K562 (cell line): ENCODE results near the gene ZNF195. TPM values are rescaled to one million over a fixed set of nuclear protein-coding genes. Genes with fewer than 3 reads are reported as not detected.

Experiments
- MXD1 ChIP-seq: fragments of 250-450 bp; sonication (Bioruptor Pico); IDR thresholded peaks from 2 replicates; pipeline ENCODE4 v1.8.0; 2021; ENCODE audit warnings: borderline replicate concordance, mild to moderate bottlenecking, moderate library complexity; ENCODE audit not compliant: poor library complexity, severe bottlenecking
- RERE ChIP-seq: sonication (generic); formaldehyde crosslinking; IDR thresholded peaks from 2 replicates; pipeline ENCODE4 v1.8.0; 2023; ENCODE audit warnings: missing genetic modification reagents, mild to moderate bottlenecking, borderline replicate concordance
- SRSF3 ChIP-seq: fragments of 200-400 bp; formaldehyde crosslinking; IDR thresholded peaks from 2 replicates; pipeline ENCODE4 v1.6.1; 2016; ENCODE audit warnings: mild to moderate bottlenecking, low read length, moderate library complexity; ENCODE audit not compliant: insufficient read depth
- TSC22D4 ChIP-seq: fragments of 450-650 bp; IDR thresholded peaks from 2 replicates; pipeline ENCODE4 v1.6.1; 2016; ENCODE audit warnings: missing genetic modification characterization, missing biosample characterization, control low read depth
- ZNF217 ChIP-seq: sonication (generic); formaldehyde crosslinking; IDR thresholded peaks from 2 replicates; pipeline ENCODE4 v1.8.0; 2022; ENCODE audit warnings: mild to moderate bottlenecking, missing genetic modification reagents
- polyA plus RNA-seq, 8 experiments: library from polyadenylated mRNA; depleted of rRNA in 4 of 8; stranded (reverse) in 5 of 8; unstranded in 3 of 8; fragments of >200 nt; fragmentation: Nextera tagmentation in 2 of 8; fragmentation: Illumina TruSeq in 1 of 8; extraction: Ambion mirVana in 2 of 8; extraction: Trizol in 1 of 8; gene quantifications; 2 replicates each; pipeline versions ENCODE4 v1.2.1 to v1.2.3, GENCODE V29; 2011 to 2014; ENCODE audit warnings: inconsistent platforms in 1 of 8, missing spikeins in 1 of 8
- total RNA-seq, 7 experiments: library from RNA; depleted of rRNA in 6 of 7; stranded (reverse); fragments of >200 nt in 6 of 7; fragmentation: Illumina TruSeq in 2 of 7; extraction: Trizol in 2 of 7; gene quantifications; 2 replicates each; pipeline versions ENCODE4 v1.2.1 to v1.2.3, GENCODE V29; 2011 to 2021; ENCODE audit warnings: low replicate concordance in 1 of 7
- TF ChIP-seq, protein P1 (sequence below), 2 experiments: fragments of 450-650 bp in 1 of 2; IDR thresholded peaks; 2 replicates each; pipeline ENCODE4 v1.6.1; 2011 to 2017; ENCODE audit warnings: low read depth in 2 of 2, antibody characterized with exemption in 1 of 2, borderline replicate concordance in 1 of 2, low read length in 1 of 2, mild to moderate bottlenecking in 1 of 2, mixed read lengths in 1 of 2; ENCODE audit not compliant: control insufficient read depth in 1 of 2

Gene ZNF195
- total and polyA plus RNA-seq, 9 of the 15 experiments (the other 6 are each of a cell fraction or from before 2014, with no cell fraction given): 42.1 to 75.5 (median 60.4) TPM

DNA sequence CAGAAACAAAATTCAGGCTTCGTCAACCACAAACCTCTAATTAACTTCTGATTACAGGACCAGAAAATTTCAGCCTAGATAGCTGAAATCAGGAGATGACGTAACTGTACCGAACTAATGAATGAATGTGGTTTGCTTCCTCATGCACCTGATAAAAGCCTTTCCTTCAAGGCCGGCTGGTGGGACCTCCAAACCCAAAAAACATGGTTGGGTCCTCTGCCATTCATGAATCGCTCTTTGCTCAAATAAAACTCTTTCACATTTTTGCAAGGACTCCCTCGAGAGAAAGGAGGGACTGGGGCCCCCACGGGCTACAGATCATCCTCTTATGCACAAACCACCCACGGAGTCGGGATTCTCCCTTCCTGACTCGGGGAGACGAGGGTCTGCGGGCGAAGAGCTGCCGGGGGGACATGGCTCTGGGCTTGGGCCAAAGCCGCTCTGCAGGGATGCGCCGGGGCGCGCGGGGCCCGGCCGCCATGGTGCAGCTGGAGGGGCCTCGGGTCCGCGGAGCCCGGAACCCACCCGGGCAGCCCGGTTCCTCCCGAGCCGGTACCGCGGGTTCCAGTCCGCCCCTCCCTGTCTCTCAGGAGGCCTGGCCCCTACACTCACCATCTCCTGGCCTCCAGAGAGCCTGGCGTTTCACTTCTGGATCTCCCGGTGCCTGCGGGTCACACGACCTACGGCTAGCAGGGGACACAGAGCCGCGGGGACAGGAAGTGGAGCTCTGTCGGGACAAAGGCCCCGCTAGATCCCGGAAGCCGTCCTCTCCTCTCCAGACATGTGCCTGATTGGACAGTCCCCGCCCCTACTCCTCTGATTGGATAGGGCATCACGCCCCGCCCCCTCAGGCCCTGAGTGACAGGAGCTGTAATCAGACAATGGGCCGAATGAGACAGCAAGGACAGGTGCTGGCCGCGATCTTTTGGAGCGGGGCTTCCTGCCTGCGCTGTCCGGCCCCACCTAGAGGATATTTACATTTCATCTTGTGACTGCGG is at the start of gene ZNF195 (continued):
- TF ChIP-seq RERE (0 out of 2 replicates have a peak, but pooled peaks have one; percentile 21), SRSF3 (no peak), MXD1 (CRISPR knock-in tag) (no peak), TSC22D4 (tag) (no peak), ZNF217 (CRISPR knock-in tag) (no peak)
- TF ChIP-seq, protein P1, sequence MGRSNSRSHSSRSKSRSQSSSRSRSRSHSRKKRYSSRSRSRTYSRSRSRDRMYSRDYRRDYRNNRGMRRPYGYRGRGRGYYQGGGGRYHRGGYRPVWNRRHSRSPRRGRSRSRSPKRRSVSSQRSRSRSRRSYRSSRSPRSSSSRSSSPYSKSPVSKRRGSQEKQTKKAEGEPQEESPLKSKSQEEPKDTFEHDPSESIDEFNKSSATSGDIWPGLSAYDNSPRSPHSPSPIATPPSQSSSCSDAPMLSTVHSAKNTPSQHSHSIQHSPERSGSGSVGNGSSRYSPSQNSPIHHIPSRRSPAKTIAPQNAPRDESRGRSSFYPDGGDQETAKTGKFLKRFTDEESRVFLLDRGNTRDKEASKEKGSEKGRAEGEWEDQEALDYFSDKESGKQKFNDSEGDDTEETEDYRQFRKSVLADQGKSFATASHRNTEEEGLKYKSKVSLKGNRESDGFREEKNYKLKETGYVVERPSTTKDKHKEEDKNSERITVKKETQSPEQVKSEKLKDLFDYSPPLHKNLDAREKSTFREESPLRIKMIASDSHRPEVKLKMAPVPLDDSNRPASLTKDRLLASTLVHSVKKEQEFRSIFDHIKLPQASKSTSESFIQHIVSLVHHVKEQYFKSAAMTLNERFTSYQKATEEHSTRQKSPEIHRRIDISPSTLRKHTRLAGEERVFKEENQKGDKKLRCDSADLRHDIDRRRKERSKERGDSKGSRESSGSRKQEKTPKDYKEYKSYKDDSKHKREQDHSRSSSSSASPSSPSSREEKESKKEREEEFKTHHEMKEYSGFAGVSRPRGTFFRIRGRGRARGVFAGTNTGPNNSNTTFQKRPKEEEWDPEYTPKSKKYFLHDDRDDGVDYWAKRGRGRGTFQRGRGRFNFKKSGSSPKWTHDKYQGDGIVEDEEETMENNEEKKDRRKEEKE (IDR thresholded peaks at IDR 0.05; ENCODE audit: borderline replicate concordance in 1 of 2, control insufficient read depth in 1 of 2, low read depth in 2 of 2, low read length in 1 of 2): peak in 1 of 2 experiments; percentile 92; a peak in 2 of 4 replicates
